Brain microvascular endothelial cell (primary cell): ENCODE data around the gene KLHL35.

Source experiments
- DNase-seq: peaks from one replicate; pipeline ENCODE4 v3.0.0-alpha.2; 2020
- H3K27ac ChIP-seq: fragments of 250-450 bp; sonication (Bioruptor Pico); 2 replicates; pipeline ENCODE4 v1.5.1; 2020; ENCODE audit warnings: mild to moderate bottlenecking, moderate library complexity
- H3K27me3 ChIP-seq: fragments of 250-450 bp; sonication (Bioruptor Pico); replicated peaks from 2 replicates; pipeline ENCODE4 v1.5.1; 2020; ENCODE audit warnings: mild to moderate bottlenecking
- H3K36me3 ChIP-seq: fragments of 250-450 bp; sonication (Bioruptor Pico); replicated peaks from 2 replicates; pipeline ENCODE4 v1.5.1; 2020; ENCODE audit warnings: mild to moderate bottlenecking
- H3K4me3 ChIP-seq: 2 replicates; pipeline ENCODE4 v1.5.1; 2011; ENCODE audit warnings: low read depth, mild to moderate bottlenecking, control low read depth, low read length, moderate library complexity
- in situ Hi-C: cut with HindIII; loops from 2 replicates; pipeline ENCODE4 v1.10.0; 2017; ENCODE audit warnings: low sequenced_read_pairs, low pct_ligation_motif_present
- TF ChIP-seq, protein P1 (sequence below): IDR thresholded peaks from 2 replicates; pipeline ENCODE4 v1.5.1; 2011; ENCODE audit warnings: low read depth, mild to moderate bottlenecking, moderate library complexity, low read length, control low read depth, inconsistent platforms; ENCODE audit errors: missing control alignments

The KLHL35 gene

DNA sequence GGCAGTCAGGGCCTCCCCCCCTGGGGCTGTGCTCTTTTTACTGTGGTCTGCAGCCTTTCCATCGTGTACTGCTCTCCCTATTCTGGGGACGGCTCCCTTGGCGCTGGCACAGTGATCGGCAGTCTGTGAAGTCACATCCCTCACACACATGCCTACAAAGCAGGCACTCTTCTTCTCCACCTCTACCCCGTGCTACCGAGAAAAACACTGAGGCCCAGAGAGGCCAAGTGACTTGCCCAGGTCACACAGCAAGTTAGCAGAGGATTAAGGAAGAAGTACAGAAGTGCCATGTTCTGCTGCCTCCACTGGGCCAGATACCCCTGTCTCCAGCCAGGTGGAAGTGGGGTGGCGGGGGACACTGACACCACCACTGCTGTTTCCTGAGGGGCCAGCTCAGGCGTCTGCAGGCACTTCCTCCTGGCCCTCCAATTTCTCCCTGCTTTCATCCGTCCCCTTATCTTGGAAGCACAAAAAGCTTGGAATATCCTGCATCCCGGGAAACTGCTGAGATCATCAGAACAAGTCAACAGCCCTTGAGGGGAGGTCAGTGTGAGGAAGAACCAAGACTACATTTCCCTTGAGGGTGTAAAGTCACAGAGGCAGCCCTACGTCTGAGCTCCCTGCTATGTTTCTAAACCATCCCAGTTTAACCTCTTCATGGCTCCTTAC lies 30.2 kb upstream of the KLHL35 start:
- TF ChIP-seq, protein P1, sequence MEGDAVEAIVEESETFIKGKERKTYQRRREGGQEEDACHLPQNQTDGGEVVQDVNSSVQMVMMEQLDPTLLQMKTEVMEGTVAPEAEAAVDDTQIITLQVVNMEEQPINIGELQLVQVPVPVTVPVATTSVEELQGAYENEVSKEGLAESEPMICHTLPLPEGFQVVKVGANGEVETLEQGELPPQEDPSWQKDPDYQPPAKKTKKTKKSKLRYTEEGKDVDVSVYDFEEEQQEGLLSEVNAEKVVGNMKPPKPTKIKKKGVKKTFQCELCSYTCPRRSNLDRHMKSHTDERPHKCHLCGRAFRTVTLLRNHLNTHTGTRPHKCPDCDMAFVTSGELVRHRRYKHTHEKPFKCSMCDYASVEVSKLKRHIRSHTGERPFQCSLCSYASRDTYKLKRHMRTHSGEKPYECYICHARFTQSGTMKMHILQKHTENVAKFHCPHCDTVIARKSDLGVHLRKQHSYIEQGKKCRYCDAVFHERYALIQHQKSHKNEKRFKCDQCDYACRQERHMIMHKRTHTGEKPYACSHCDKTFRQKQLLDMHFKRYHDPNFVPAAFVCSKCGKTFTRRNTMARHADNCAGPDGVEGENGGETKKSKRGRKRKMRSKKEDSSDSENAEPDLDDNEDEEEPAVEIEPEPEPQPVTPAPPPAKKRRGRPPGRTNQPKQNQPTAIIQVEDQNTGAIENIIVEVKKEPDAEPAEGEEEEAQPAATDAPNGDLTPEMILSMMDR: no peak
- no peak overlapping the region for H3K27ac ChIP-seq
- DNase-seq: no peak
- no peaks in the 10 kb centered on the region for H3K36me3 ChIP-seq
- no peaks in the 10 kb centered on the region for H3K27me3 ChIP-seq
- in situ Hi-C loops: no loop called here
- H3K4me3 ChIP-seq: no peak overlapping the region

DNA sequence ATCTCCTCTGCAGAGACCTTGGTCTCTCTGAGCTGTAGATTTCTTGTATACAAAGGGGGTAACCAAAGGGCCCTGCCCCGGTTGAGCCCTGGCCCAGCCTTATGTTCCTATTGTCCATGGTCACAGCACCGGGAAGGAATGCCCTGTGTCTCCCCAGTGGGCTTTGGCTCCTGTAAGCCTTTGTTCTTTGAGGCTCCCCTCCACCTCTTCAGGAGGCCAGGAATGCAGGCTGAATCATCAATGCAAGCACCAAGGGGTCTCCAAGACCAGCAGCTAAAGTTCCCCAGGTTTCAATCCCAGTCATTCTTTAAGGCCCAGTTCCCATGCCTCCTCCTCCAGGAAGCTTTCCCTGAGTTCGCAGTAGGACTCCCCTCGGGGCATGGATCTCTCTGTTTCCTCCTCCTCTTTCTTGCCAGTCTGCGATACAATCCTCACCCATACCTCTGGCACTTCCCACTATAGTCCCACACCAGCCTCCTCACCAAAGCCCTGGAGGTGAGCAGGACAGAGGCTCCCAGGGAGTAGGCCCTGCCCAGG lies 29.2 kb upstream of the KLHL35 start:
- TF ChIP-seq, protein P1: no peak
- DNase-seq: no peak
- Histone ChIP-seq H3K36me3 (no peaks in the 10 kb centered on the region), H3K27me3 (no peaks in the 10 kb centered on the region), H3K27ac (no peak overlapping the region), H3K4me3 (no peak overlapping the region)
- in situ Hi-C loops: no loop called here

DNA sequence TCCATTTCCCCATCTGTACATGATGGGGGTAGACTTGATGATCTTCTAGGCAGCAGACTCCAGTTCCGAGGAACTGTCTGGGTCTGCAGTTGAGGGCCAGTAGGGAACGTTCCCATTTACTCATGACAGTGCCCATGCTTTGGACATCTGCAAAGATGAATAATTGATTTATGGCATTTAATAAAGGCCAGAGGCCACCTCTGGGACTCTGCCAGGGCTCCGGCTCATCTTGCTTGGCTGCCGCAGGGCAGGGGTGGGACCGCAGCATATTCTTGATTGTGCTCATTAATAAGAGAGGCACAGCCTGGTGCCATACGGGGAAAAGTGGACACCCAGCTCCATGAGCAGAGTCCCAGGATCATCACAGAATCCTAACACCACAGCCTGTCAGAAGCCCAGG lies 28.1 kb upstream of the KLHL35 start:
- H3K27me3 ChIP-seq: no peaks in the 10 kb centered on the region
- in situ Hi-C loops: no loop called here
- no peak for DNase-seq
- TF ChIP-seq, protein P1: no peak
- H3K36me3 ChIP-seq: no peaks in the 10 kb centered on the region
- H3K4me3 ChIP-seq: no peak overlapping the region
- no peak overlapping the region for H3K27ac ChIP-seq

DNA sequence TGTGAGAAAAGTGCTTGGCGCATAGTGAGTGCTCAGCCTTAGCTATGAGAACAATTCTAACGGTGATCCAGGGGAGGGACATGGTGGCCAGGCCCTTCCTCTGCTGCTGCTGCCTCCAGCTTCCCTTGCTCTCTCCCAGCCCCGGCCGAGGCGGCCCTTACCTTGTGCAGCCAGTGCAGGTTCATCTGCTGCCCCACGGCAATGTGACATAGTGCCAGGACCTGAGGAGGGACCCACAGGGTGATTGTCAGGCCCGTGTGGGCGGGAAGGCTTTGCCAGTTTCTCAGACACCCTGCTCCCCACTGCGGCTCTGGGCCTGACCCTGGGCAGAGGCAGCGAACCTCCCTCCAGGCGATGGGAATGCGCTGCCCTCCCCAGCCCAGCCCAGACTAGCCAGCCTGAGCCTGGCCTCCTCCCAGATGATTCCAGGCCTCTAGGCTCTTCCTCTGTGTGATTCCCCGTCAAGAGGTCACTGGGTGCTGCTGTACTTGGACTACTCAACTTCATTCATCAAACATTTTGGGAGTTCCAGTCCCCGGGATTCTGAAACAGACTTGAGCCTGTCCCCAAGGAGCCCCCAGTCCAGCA lies 23.7 kb upstream of the KLHL35 start:
- no peak overlapping the region for H3K27ac ChIP-seq
- in situ Hi-C loops: no loop called here

DNA sequence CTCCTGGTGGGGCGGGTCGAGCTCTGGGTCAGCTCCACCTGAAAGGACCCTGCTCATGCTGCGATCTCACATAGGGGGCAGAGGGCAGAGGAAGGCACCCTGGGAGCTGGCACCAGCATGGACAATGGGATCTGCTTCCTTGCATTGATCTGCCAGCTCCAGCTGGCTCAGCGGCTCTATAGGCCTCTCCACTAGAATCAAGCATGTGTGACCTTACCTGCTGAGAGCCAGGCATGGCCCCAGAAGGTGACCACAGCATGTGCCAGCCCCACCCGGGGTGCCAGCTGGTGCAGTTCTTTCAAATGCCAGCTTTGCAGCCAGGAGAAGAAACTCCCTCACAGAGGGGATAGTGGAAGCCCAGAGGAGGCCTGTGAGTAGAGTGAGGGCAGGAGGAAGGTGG lies 22.0 kb upstream of the KLHL35 start:
- TF ChIP-seq, protein P1: no peak
- Histone ChIP-seq H3K27me3 (no peaks in the 10 kb centered on the region), H3K4me3 (no peak overlapping the region), H3K27ac (no peak overlapping the region), H3K36me3 (no peaks in the 10 kb centered on the region)
- in situ Hi-C loops: no loop called here
- no peak for DNase-seq

More for the DNA sequence above, 23.7 kb upstream of the KLHL35 start:
- Histone ChIP-seq H3K36me3 (no peaks in the 10 kb centered on the region), H3K4me3 (no peak overlapping the region), H3K27me3 (no peaks in the 10 kb centered on the region)
- TF ChIP-seq, protein P1: no peak
- DNase-seq: no peak
